ENCODE measurements around the gene SEZ6.
A peak's percentile ranks its signal among the peaks of the same experiment; 100 is the strongest.

SEZ6 gene

DNA sequence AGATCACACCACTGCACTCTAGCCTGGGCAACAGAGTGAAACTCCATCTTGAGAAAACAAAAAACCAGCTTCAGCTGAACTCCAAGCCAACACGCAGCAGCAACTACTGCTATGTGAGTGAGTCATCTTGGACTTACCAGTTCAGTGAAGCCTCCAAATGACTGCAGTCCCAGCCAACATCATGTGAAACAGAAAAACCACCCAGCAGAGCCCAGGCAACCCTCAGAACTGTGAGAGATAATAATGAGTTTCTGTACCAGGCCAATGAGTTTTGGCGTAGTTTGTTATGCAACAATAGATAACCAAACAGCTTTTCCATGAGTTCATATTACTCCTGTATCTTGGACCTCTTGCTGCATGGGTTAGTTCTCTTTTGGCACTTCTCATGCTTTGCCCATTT, 77.8 kb downstream of the SEZ6 start:
- TF ChIP-seq GATA1 (IDR thresholded peaks at IDR 0.05; ENCODE audit: low read depth, low read length) (no peak), POLR2A (IDR thresholded peaks at IDR 0.05; ENCODE audit: low read length) (no peak)
- no peak for DNase-seq

DNA sequence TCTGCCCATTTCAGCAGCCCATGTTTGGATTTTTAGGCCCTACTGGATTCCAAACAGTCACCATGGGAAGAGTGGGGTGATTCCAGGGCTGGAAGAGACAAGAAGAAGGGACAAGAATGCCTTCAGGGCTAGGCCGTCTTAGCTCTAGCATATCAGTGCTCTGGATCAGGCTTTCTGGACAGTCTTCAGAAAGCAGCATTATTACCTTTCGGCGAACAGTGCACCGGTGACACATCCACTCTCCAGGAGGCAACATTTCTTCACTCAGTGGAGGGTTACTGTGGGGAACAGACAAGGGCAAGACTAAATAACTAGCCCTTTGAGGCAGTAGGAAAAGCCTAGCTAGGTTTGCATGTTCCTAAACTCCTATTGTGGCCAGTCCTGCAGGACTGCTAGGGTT, 79.0 kb downstream of the SEZ6 start:
- DNase-seq, result no peak
- TF ChIP-seq POLR2A (IDR thresholded peaks at IDR 0.05; ENCODE audit: low read length) (no peak), GATA1 (IDR thresholded peaks at IDR 0.05; ENCODE audit: low read depth, low read length) (no peak)

DNA sequence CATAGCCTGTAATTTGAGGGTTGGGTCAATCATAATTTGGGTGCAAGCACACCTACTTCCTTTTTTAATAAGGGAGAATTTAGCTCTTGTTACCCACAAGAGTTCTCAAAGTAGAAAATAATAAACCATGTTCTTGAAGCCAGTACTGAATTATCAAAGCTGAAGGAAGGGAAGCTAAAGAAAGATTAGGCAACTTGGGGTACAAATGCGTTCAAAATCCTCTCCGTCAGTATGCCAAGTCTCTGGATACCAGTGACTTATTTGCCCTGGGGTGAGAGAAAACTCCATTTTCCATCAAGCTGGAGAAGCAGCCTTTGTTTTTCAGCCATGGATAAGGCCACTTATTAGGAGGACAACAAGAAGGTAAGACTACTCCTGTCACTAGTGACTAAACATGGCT, 79.5 kb downstream of the SEZ6 start:
- no peak for DNase-seq
- TF ChIP-seq GATA1 (IDR thresholded peaks at IDR 0.05; ENCODE audit: low read depth, low read length) (no peak), POLR2A (IDR thresholded peaks at IDR 0.05; ENCODE audit: low read length) (no peak)

DNA sequence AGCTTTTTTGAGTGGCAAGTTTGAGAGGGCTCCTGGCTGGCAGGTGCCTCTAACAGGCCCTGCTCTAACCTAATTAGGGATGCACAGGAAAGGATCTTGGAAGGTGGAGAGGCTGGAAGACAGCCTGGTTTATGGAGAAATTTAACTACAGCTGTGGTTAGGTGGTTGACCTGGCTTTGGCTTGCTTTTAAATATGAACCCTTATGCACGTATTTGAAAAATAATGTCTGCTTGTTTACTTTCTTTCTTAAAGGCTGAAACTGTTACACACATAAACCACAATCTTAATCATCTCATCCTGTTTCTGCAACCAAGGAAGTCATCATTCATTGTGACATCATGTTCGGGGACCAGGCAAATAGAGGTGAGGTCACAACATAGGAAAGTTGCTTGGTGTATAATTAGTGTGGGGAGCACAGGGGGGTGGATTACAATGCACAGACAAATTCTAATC, 79.9 kb downstream of the SEZ6 start:
- TF ChIP-seq GATA1 (IDR thresholded peaks at IDR 0.05; ENCODE audit: low read depth, low read length) (no peak), POLR2A (IDR thresholded peaks at IDR 0.05; ENCODE audit: low read length) (no peak)
- peak in 1 of 2 experiments; percentile 9 for DNase-seq

DNA sequence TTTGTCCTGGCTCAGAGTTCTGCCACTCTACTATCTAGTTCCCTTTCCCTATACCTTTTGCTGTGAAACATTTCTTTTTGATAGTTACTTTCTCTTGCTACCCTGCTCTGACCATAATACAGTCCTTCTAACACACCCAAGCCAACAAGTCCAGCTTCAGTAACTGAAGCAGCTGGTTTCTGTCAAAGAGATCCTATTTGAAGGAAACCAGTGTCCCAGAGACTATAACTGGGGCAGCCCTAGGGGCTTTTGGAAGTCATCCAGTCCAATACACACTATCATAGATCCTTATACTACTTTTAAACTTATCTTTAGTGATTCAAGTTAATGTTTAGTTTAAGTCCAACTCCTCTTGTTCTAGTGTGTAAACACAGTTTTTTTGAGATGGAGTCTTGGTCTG, 85.6 kb downstream of the SEZ6 start:
- TF ChIP-seq GATA1 (IDR thresholded peaks at IDR 0.05; ENCODE audit: low read depth, low read length), result no peak
- TF ChIP-seq POLR2A (IDR thresholded peaks at IDR 0.05; ENCODE audit: low read length), result no peak
- no peak for DNase-seq

DNA sequence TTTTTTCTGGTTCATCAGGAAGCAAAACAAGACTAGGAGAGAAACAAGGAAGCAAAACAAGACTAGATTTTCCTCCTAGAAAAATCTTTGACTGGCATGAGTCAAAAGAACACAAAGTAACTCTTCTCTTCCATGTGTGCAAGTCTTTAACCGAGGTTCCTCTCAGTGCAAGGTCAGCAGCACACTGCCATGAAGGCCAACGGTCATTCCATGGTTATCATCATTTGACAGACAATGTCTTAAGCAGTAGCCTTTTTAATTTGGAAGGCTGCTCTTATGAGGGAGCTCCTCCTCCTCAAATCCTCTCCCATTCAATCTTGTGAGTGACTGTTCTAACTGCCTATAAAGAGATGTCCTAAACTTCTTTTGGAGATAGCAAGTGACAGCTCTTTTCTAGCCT, 87.5 kb downstream of the SEZ6 start:
- DNase-seq, result no peak
- TF ChIP-seq GATA1 (IDR thresholded peaks at IDR 0.05; ENCODE audit: low read depth, low read length), result no peak
- TF ChIP-seq POLR2A (IDR thresholded peaks at IDR 0.05; ENCODE audit: low read length), result no peak

DNA sequence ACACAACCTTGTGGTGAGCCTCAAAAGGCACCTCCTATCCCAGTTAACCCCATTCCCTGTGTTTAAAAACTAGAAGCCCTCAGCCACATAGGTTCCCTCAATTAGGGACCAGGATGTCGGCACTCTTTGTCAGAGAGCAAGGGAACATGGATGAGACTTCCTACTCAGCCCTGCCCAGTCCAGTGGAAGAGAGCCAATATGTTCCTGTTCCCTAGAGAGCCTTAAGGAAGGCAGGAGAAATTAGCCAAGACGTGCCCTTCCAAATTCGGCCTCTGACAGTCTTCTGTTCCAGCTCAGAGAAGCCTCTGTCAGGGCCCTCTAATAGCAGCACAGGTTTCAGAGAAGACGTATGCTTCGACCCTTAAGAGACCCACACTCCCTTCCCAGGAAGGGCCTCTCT, 88.4 kb downstream of the SEZ6 start:
- no peak for DNase-seq
- TF ChIP-seq POLR2A (IDR thresholded peaks at IDR 0.05; ENCODE audit: low read length) (no peak), GATA1 (IDR thresholded peaks at IDR 0.05; ENCODE audit: low read depth, low read length) (no peak)

DNA sequence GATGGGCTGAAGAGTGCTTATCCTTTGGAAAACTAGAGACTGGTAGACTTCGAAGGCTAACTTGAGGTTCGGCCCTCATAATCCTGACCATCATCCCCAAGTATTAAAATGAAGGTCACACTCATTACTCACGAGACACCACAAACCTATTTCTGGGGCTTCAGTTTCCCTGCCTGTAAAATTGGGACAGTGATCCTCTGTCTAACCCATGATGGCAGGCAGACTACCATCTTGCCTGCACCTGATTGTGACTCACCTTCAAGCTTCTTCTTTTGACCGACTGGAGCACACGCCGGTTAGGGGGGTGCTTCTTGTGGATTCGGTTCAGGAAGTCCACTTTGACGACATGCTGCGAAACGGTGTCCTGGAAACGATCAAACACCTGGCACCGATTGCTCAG, 88.8 kb downstream of the SEZ6 start:
- no peak for TF ChIP-seq POLR2A (IDR thresholded peaks at IDR 0.05; ENCODE audit: low read length)
- no peak for DNase-seq

DNA sequence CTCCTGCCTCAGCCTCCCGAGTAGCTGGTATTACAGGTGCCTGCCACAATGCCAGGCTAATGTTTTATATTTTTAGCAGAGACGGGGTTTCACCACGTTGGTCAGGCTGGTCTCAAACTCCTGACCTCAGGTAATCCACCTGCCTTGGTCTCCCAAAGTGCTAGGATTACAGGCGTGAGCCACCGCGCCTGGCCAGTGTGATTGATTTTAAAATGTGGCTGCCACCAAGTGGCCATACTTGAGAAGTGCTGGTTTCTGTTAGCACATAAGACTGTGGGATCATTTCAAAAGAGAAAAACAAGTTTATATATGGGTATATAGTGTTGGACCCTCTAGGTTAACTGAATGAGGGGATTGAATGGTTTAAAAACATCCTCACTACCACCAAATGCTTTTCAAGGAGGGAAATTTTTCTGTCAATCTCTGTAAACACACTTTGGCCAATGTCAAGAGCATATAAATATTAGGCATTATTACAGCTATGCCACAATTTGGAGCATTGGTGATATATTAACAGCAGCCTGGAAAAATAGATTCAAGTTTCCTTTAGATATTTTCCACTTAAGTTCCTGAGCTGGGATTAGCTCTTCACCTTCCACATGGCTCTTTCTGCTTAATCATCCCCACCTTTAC, 89.4 kb downstream of the SEZ6 start:
- DNase-seq, result peak; percentile 63 to 73
- no peak for TF ChIP-seq GATA1 (IDR thresholded peaks at IDR 0.05; ENCODE audit: low read depth, low read length)
- no peak for TF ChIP-seq POLR2A (IDR thresholded peaks at IDR 0.05; ENCODE audit: low read length)

DNA sequence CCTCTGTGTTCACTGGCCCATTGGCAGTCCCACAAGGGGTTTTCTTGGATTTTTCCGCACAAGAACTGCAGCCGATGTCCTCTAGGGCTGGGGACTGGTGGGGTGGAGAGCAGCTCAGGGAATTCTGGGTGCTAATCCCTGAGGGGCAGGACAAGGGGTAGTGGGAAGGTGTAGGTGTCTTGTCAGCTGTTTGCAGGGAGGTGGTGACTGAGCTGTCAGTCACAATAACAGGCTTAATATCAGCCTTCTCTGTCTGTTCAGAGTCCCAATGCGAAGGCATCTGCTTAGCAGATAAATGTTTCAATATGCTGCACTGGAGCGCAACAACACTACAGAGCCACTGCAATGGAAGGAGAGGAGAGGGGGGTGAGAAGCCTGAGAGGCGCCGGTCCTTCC, 92.9 kb downstream of the SEZ6 start:
- TF ChIP-seq POLR2A (IDR thresholded peaks at IDR 0.05; ENCODE audit: low read length), result no peak
- no peak for TF ChIP-seq GATA1 (IDR thresholded peaks at IDR 0.05; ENCODE audit: low read depth, low read length)
- peak; percentile 23 to 37 for DNase-seq

DNA sequence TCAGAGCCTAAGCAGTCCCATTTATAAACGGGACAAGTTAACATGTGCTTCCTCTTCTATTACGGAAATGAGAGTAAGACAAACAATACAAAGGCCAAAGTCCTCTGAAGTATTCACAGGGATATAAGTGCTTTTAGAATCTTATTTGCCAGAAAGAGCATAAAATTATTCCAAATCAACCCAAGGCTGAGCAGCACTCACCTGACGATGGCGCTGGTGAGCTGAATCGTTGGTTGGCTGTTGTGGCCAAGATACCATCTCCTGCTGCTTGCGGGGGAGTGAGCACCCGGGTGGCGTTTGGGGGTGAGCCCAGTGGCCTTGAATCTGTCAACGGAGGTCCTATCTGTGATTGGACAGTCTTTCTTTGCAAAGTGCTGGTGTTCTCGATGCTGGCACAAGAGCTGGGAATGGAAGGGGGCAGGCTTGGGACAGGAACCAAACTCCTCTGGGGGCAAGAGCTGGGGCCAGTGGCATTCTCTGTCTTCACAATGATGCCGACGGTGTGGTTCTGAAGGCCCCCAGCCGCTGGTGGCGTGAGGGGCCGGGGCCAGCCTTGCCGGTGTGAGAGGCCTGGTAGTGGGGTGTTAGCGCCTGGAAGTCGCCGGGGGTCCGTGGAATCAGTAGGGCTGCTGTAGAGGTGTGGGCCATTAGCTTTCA, 93.4 kb downstream of the SEZ6 start:
- TF ChIP-seq GATA1 (IDR thresholded peaks at IDR 0.05; ENCODE audit: low read depth, low read length) (no peak), POLR2A (IDR thresholded peaks at IDR 0.05; ENCODE audit: low read length) (no peak)
- peak; percentile 63 to 69 for DNase-seq

DNA sequence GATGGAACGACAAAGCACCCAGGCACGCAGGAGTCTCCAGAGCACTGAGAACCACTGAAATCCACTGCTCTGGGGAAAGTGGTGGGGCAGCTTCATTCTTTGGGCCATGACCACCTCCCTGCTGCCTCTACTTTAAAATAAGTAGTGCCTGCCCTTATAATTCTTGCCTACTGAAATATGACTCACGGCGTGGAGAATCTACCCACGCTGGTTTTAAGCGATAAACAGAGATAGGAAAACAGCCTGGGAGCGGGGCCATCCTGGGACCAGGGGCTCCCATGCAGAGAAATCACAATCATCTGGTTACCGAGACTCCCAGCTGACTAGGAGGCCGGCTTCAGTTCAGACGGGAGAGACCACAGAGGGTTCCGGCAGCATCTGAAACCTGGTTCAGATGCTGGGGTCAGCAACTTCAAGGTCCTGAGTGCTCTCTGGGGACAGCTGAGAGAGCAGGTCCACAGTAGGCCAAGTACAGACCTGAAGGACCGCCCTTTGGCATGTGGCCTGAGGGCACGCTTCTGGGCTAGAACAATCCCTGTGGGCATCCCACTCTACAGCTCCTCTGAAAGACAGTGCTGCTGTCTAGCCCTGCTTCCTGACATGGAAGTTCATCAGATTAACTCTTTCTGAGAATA, 94.3 kb downstream of the SEZ6 start:
- no peak for DNase-seq

DNA sequence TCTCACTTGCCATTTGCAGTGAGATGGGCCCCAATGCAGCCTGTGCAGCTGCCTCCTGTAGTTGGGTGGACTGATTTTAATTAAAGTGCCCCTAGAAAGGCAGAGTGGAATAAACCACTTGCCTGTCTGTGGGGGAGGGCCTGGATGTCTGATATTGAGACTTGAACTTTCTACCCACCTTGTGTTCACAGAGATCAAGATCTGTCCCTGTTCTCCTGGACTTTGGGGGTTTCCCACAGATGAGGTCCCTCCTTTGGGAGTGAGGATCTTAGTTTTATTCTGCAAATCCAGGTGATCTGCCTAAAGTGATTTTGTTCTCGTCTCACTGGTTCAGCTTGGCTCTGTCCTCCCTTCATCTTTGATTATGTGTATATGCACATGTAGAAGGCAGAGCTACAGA, 95.3 kb downstream of the SEZ6 start:
- TF ChIP-seq POLR2A (IDR thresholded peaks at IDR 0.05; ENCODE audit: low read length), result no peak
- TF ChIP-seq GATA1 (IDR thresholded peaks at IDR 0.05; ENCODE audit: low read depth, low read length), result no peak
- DNase-seq, result no peak

More for the DNA sequence above, 94.3 kb downstream of the SEZ6 start:
- TF ChIP-seq GATA1 (IDR thresholded peaks at IDR 0.05; ENCODE audit: low read depth, low read length) (no peak), POLR2A (IDR thresholded peaks at IDR 0.05; ENCODE audit: low read length) (no peak)

DNA sequence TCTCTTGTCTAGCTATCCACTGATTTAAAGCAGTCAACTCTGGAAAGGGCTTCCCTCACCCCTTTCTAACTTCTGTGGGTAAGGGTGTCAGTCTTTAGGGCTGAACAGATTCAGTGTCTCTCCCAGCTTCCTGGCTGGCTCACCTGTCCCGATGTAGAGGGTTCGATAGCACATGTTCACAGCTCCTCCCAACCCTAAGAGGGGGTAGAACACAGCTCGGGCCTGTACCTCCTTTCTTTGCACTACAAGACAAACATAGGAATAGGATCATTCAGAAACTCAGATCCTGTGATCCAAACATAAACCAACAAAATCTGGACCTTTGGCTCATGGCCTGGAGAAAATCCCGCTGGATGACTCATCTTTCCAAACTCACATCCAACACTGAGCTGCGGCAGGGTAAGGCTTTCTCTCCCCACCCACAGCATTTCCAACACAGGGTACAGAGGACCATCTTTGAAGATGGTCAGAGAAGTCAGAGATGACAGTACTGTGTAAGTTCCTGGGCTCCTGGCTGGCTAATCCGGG, 97.1 kb downstream of the SEZ6 start:
- no peak for DNase-seq
- TF ChIP-seq GATA1 (IDR thresholded peaks at IDR 0.05; ENCODE audit: low read depth, low read length) (no peak), POLR2A (IDR thresholded peaks at IDR 0.05; ENCODE audit: low read length) (no peak)

Measured in erythroblast (primary cell).